ENCODE measurements around the gene CYP46A1.
A peak's percentile ranks its signal among the peaks of the same experiment; 100 is the strongest.

CYP46A1 gene

GRCh38 chr14:99686557-99687283 is 2.6 kb downstream of the CYP46A1 start:
- H3K4me3 ChIP-seq (ENCODE audit: low read depth, low read length), result no peak overlapping the region
- TF ChIP-seq, protein P1, sequence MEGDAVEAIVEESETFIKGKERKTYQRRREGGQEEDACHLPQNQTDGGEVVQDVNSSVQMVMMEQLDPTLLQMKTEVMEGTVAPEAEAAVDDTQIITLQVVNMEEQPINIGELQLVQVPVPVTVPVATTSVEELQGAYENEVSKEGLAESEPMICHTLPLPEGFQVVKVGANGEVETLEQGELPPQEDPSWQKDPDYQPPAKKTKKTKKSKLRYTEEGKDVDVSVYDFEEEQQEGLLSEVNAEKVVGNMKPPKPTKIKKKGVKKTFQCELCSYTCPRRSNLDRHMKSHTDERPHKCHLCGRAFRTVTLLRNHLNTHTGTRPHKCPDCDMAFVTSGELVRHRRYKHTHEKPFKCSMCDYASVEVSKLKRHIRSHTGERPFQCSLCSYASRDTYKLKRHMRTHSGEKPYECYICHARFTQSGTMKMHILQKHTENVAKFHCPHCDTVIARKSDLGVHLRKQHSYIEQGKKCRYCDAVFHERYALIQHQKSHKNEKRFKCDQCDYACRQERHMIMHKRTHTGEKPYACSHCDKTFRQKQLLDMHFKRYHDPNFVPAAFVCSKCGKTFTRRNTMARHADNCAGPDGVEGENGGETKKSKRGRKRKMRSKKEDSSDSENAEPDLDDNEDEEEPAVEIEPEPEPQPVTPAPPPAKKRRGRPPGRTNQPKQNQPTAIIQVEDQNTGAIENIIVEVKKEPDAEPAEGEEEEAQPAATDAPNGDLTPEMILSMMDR (IDR thresholded peaks at IDR 0.05; ENCODE audit: low read depth, low read length), result no peak

DNA sequence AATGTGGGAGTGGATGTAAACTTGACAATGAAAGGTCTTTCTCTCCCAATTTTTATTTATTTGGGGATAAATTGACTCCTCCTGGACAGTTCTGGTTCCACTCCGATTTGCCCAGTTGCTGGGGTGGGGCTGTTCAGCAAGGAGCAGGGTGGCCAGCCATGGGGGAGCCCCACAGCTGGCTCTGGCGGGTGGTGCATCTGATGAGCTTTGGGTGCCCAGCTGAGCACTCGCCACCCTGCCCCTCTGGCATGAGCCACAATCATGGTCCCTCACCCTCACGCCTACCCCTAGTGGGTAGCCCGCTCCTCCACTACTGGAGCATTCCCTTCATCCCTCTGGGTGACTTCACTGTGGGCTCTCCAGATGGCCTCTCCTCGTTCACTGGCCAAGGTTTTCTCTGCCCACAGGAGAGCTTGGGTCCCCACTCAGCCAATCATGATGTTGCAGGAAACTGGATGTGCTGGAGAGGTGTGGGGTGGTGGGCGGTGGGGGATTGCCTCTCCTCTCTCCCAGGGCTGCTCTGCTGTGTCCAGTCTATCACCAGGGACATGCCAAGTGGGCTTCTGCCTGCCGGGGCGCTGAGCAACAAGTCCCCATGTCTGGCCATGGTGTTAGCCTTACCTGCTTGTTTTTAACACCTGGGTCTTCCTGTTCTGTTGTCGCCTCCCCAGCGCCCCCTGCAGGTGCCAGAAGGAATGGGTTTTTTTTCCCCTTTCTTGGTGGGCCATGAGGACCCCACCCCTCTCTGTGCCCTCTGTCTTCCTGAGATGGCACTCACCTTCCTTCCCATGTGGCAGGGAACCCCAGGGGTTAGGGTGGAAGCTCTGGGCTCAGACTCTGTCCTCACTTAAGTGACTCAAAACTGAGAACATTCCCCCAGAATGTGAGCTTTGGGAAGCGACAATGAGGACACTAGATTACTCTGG is 3.4 kb downstream of the CYP46A1 start:
- TF ChIP-seq, protein P1 (IDR thresholded peaks at IDR 0.05; ENCODE audit: low read depth, low read length), result peak; percentile 76
- no peak overlapping the region for H3K4me3 ChIP-seq (ENCODE audit: low read depth, low read length)

GRCh38 chr14:99688210-99688581 is 4.1 kb downstream of the CYP46A1 start:
- TF ChIP-seq, protein P1 (IDR thresholded peaks at IDR 0.05; ENCODE audit: low read depth, low read length), result no peak
- no peak overlapping the region for H3K4me3 ChIP-seq (ENCODE audit: low read depth, low read length)

GRCh38 chr14:99688629-99689028 is 4.5 kb downstream of the CYP46A1 start:
- TF ChIP-seq, protein P1 (IDR thresholded peaks at IDR 0.05; ENCODE audit: low read depth, low read length), result 0 out of 2 replicates have a peak, but pooled peaks have one; percentile 4
- H3K4me3 ChIP-seq (ENCODE audit: low read depth, low read length), result no peak overlapping the region

DNA sequence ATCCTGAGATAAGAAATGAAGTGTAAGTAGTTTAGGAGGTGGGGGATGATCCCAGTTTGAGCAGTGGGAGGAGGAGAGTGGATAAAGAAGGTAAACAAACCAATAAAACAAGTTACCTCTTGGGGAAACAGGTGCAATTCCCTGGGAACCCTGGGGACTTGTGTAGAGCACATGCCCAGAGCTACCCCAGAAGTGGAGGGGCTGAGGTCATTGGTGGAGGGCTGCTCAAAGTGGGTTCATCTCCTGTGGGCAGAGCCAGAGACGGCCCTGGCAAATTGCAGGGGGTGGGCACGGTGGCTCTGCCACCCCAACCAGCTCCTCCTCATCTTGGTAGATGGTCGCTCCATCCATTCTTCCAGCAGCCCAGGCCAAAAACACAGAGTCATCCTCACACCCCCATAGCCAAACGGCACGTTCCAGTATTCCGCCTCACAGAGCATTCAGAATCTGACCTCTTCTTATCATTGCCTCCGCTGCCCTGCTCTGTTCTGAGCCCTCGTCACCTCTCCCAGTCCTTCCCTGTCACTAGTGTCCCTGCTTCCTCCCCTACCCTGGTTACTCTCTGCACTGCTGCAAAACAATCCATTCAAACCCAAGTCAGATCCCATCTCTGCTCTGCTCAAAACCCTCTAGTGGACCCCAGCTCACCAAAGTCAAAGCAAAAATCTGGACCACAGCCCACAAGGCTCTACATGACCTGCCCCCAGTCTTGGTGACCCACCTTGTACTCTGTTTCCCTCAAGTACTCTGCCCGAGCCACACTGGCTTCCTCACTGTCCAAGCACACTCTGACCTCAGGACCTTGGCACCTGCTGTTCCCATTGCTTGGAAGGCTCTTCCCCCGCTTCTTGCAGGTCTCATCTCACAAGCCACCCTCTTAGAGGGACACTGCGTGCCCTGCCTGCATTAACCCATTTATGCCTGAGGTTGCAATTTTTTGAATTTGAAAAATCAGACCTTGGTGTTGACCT is 5.5 kb downstream of the CYP46A1 start:
- TF ChIP-seq, protein P1 (IDR thresholded peaks at IDR 0.05; ENCODE audit: low read depth, low read length), result no peak
- H3K4me3 ChIP-seq (ENCODE audit: low read depth, low read length), result no peak overlapping the region

- TF ChIP-seq, protein P1 (IDR thresholded peaks at IDR 0.05; ENCODE audit: low read depth, low read length), result no peak
- H3K4me3 ChIP-seq (ENCODE audit: low read depth, low read length), result no peak overlapping the region
These were observed 6.5 kb downstream of the CYP46A1 start for GRCh38 chr14:99690636-99691035.

Data from WI38 (cell line).